Measurements from ENCODE around the gene FCSK. TPM values are rescaled to one million over a fixed set of nuclear protein-coding genes. Genes with fewer than 3 reads are reported as not detected.

FCSK gene
- polyA plus RNA-seq, 1 experiment = 4.0 TPM

- POLR2A ChIA-PET = interaction anchor here (1.4 kb wide), 1 partner anchor 85 kb away, joined by 3 read pairs; no protein-coding TSS in a partner anchor
- Histone ChIP-seq H3K27ac (ENCODE audit: low read depth, low read length) (no peak overlapping the region), H3K27me3 (ENCODE audit: control insufficient read depth, insufficient read depth, low read length) (no peaks in the 10 kb centered on the region), H3K9me3 (ENCODE audit: control insufficient read depth, insufficient read depth, low read length) (no peaks in the 10 kb centered on the region; the same call in 1 of the 2 replicates), H3K4me3 (ENCODE audit: low read depth, low read length) (no peak overlapping the region)
- no peak for TF ChIP-seq CTCF (IDR thresholded peaks at IDR 0.05; ENCODE audit: low read depth, low read length)
- DNase-seq (ENCODE audit: low read depth, low spot score) = no peak
- CTCF ChIA-PET = no interaction called here
Measured at GRCh38 chr16:70465999-70466804, 11.8 kb downstream of the FCSK start.

GRCh38 chr16:70466805-70467076 lies 12.3 kb downstream of the FCSK start:
- ChIA-PET CTCF (no interaction called here), POLR2A (interaction anchor here (1.4 kb wide), 1 partner anchor 85 kb away, joined by 3 read pairs; no protein-coding TSS in a partner anchor)

GRCh38 chr16:70467113-70467512 lies 12.7 kb downstream of the FCSK start:
- DNase-seq (ENCODE audit: low read depth, low spot score) = no peak
- CTCF ChIA-PET = no interaction called here
- TF ChIP-seq CTCF (IDR thresholded peaks at IDR 0.05; ENCODE audit: low read depth, low read length) = no peak
- Histone ChIP-seq H3K9me3 (ENCODE audit: control insufficient read depth, insufficient read depth, low read length) (no peaks in the 10 kb centered on the region; the same call in 1 of the 2 replicates), H3K27ac (ENCODE audit: low read depth, low read length) (no peak overlapping the region), H3K4me3 (ENCODE audit: low read depth, low read length) (no peak overlapping the region), H3K27me3 (ENCODE audit: control insufficient read depth, insufficient read depth, low read length) (no peaks in the 10 kb centered on the region)
- POLR2A ChIA-PET = interaction anchor here (1.4 kb wide), 1 partner anchor 86 kb away, joined by 3 read pairs; no protein-coding TSS in a partner anchor

More at GRCh38 chr16:70466805-70467076, 12.3 kb downstream of the FCSK start:
- Histone ChIP-seq H3K4me3 (ENCODE audit: low read depth, low read length) (no peak overlapping the region), H3K9me3 (ENCODE audit: control insufficient read depth, insufficient read depth, low read length) (no peaks in the 10 kb centered on the region; the same call in 1 of the 2 replicates), H3K27me3 (ENCODE audit: control insufficient read depth, insufficient read depth, low read length) (no peaks in the 10 kb centered on the region), H3K27ac (ENCODE audit: low read depth, low read length) (no peak overlapping the region)
- no peak for TF ChIP-seq CTCF (IDR thresholded peaks at IDR 0.05; ENCODE audit: low read depth, low read length)
- no peak for DNase-seq (ENCODE audit: low read depth, low spot score)

- Histone ChIP-seq H3K4me3 (ENCODE audit: low read depth, low read length) (no peak overlapping the region), H3K27ac (ENCODE audit: low read depth, low read length) (no peak overlapping the region), H3K27me3 (ENCODE audit: control insufficient read depth, insufficient read depth, low read length) (no peaks in the 10 kb centered on the region), H3K9me3 (ENCODE audit: control insufficient read depth, insufficient read depth, low read length) (no peaks in the 10 kb centered on the region; the same call in 1 of the 2 replicates)
- CTCF ChIA-PET = no interaction called here
- no peak for TF ChIP-seq CTCF (IDR thresholded peaks at IDR 0.05; ENCODE audit: low read depth, low read length)
- DNase-seq (ENCODE audit: low read depth, low spot score) = no peak
- POLR2A ChIA-PET = no interaction called here
Measured at GRCh38 chr16:70467608-70468007, 13.2 kb downstream of the FCSK start.

- CTCF ChIA-PET = interaction anchor here (0.7 kb wide), 1 partner anchor 95 kb away, joined by 3 read pairs; no protein-coding TSS in a partner anchor
- TF ChIP-seq CTCF (IDR thresholded peaks at IDR 0.05; ENCODE audit: low read depth, low read length) = no peak
- no peaks in the 10 kb centered on the region; the same call in 1 of the 2 replicates for H3K9me3 ChIP-seq (ENCODE audit: control insufficient read depth, insufficient read depth, low read length)
Measured at GRCh38 chr16:70468776-70469525, 14.6 kb downstream of the FCSK start.

More at GRCh38 chr16:70468776-70469525, 14.6 kb downstream of the FCSK start:
- POLR2A ChIA-PET = interaction anchor here (0.6 kb wide), 2 partner anchors 14 to 95 kb away, joined by 3 to 7 read pairs; no protein-coding TSS in a partner anchor
- Histone ChIP-seq H3K27me3 (ENCODE audit: control insufficient read depth, insufficient read depth, low read length) (no peaks in the 10 kb centered on the region), H3K4me3 (ENCODE audit: low read depth, low read length) (no peak overlapping the region), H3K27ac (ENCODE audit: low read depth, low read length) (no peak overlapping the region)
- no peak for DNase-seq (ENCODE audit: low read depth, low spot score)
